HTR-8/SVneo (cell line): Measurements from ENCODE around the gene NEDD4.
"Not testable (repeated sequence)": the region's sequence is repeated elsewhere in the genome, so short reads cannot be mapped to it uniquely, and the experiment has no call there.

ENCODE experiments used
- DNase-seq: peaks from one replicate; pipeline ENCODE4 v3.0.0; 2011; ENCODE audit warnings: low spot score, mixed read lengths; ENCODE audit not compliant: insufficient read length
- FAIRE-seq: peaks from 2 replicates; lab custom pipeline; 2011; peaks lifted over from hg19 to GRCh38; lab: Jason Lieb, UNC

Gene NEDD4

DNA sequence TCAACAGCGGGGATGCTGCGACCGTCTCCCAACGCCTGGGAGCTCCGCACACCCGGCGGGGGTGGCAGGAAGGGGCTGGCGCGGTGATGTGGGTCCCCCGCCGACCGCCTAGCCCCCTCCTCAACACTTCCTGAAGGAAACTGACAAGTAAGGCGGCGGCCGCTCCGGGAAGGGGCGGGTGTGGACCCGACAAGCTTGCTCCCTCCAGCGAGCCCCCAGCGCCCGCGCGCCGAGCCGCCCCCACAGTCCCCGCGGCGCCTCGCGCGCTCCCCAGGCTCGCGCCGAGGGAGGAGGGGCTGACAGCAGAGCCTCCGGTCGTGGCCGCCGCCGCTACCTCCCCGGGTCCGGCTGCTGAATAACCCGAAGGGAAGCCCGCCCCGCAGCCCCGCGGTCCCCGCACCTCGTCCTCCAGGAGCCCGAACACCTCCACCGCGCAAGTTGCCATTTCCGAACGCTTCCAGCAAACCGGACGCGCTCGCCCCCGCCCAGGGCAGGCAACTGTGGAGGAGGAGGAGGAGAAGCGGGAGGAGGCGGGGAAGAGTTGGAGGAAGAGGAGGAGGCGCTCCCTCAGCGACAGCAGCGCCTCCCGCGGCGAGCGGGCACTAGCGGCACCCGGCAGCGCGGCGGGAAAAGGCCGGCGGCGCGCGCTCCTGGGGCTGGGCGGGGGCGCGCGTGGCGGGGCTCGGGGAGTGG, at the start of gene NEDD4:
TSS of gene NEDD4 (minus strand) at position 502 of the 693 bp plus-strand sequence. CDS start at position 445, 57 bp downstream.
- FAIRE-seq: peak; percentile 72
- DNase-seq: peak; percentile 76

DNA sequence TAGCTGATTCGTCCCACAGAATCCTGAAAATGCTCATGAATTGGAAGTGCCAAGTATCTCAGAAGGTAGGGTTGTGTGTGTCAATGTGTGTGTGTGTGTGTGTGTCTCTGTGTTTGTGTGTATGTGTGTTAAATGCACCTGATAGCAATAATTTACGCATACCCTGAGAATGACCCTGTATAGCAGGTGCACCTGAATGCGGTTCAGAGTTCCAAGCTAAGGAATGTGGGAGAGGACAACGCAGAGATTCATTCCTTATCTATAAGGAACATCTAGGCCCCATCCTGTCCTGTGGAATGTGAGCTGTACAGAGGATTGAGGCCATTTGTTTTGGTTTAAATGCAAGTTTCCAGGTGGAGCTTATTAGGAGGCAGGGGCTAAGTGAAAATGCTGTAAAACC, 49.1 kb upstream of the NEDD4 start:
- no peak for FAIRE-seq
- DNase-seq: no peak

DNA sequence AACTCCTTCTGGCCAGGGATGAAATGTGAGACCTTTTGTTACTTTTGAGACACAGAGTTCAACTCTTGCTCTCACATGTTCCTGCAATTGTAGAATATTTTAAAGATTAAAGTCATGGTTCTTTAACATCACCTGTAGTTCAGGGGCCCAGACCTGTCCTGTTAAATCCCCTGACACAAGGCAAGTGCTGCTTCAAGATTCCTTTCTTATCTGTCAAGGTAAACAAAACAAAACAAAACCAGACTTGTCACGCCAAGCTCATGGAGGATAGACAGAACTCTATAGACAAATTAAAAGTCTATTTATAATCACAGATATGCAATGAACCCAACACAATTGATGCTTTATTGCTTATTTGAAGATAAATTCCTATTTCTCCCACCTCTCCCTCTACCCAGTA, 48.6 kb upstream of the NEDD4 start:
- no peak for FAIRE-seq
- no peak for DNase-seq

DNA sequence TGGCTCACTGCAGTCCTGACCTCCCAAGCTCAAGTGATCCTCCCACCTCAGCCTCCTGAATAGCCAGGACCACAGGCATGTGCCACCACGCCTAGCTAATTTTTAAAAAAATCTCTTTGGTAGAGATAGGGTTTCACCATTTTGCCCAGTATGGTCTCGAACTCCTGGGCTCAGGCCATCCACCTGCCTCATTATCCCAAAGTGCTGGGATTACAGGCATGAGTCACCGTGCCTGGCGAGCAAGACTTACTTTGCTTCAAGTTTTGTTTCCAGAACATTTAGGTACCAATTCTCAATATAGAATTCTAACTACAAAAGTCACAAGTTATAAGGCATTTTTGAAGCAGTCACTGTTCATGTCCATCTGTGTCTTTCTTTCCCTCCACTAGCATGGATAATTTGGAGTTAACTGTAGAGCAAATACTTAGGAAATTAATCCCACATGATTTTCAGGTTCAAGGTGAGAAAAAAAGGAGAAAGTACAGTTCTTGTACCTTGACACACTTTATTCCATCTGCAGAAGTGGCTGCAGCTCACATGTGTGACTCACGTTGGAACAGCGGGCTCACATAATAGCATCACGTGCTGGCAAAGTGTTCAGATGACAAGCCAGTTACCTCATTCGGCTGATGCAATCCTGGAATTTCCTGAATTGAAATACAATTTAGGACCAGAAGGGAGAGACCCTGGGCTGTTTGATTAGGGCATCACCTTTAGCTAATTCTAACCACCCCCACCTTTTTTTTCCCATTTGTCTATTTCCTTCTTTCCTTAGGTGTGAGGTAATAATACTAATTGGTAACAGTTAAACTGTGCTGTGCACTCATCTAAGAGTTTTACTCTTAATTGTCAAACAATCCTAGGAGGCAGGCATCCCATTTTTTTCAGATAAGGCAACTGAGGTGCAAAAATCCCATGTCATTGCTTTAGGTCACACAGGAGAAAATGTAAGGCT, 46.9 kb upstream of the NEDD4 start:
- FAIRE-seq (peak; percentile 90), DNase-seq (peak; percentile 60)

- FAIRE-seq: no peak
- no peak for DNase-seq
These were observed 45.3 kb upstream of the NEDD4 start for GRCh38 chr15:56038707-56039106.

DNA sequence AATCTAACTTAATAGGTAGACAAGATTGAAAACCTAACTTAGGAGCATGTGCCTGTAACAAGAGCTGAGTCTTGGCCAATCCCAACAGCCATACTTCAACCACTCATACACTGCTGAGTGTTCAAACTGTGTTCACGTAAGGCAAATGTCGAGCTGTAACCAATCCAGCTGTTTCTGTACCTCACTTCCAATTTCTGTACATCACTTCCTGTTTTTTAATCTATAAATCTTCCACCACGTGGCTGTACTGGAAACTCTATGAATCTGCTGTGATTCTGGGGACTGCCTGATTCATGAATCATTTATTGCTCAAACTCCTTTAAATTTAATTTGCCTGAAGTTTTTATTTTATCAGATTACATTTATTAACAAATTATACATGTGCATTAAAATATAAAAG, 44.6 kb upstream of the NEDD4 start:
- DNase-seq: no peak
- FAIRE-seq: no peak

DNA sequence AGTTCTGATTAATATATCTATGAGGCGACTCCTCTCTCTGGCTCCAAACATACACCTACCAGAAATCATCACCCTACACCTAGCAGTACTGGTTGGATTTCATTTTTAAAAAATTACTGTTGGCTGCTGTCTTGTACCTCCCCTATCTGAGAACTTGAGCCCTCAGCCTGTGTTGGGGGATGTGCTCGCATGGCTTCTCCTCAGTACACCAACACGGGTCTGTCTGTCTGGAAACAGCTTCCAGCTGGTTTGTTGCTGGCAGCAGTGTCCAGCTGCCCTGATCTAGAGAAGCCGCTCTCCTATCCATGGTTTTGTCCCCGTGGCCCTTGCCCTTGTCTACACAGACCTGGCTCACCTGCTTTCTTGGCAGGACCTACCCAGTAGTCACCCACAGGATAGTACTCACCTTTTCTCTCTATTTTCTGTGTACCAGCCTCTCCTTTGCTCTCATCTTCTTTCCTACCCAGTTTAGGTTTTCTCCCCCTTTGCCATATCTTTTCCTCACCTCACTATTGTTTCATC, 43.2 kb upstream of the NEDD4 start:
- FAIRE-seq: no peak
- DNase-seq: no peak

DNA sequence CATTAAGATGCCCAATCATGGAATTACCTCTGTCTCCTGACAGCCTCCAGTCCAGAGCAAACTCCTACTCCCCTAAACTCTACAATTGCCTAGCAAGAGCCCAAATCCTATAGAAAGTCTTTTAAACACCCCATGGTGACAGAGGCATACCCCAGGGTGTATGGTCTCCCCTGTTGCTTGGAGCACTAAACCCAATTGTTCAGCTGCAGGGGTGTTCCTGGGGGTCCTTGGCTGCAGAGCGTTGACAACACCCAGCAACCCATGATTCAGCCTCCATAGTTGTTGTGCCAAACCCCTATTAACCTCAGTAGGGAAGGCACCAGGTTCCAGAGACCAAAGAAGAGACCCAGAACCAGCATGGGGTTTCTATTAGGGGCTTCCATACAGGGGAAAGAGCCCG, 41.8 kb upstream of the NEDD4 start:
- DNase-seq (no peak), FAIRE-seq (no peak)

DNA sequence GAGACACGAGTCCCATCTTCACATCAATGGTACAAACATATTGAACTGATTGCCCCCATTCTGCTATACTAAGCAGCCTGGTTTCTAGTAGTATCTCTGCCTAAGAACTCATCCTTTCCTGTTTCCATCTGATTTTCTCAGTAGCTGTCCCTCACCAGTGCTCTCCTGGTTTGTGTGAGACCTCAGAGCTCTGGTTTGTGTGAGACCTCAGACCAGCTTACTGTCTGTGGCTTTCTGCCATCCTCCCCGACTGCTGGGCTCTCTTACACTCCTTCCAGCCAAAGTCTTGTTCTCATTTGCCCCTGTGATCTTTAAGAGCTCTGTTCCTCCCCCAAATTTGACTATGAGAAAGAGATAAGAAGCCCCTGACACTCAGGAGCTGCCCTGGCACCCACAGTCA, 41.1 kb upstream of the NEDD4 start:
- DNase-seq: no peak

DNA sequence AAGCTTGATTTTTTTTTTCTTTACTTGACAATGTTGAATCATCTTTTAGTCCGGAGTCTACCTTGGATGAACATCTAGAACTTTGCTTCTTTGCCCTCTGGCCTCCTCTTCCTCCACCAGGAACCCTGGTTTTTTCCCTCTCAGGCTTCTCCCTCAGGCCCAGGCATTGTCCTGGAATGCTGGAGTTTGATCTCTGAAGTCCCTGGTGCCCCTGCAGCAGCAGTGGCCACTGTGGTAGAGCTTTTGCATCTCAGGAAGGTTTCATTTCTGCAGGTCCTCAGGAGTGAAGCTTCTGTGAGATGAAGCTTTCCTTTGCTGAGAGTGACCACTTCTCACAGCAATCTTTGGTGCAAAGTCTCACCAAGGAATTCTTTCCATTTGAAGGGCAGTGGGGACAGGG, 39.0 kb upstream of the NEDD4 start:
- FAIRE-seq: no peak
- no peak for DNase-seq

More for the DNA sequence above, 41.1 kb upstream of the NEDD4 start:
- no peak for FAIRE-seq

GRCh38 chr15:56031836-56032235, 38.4 kb upstream of the NEDD4 start:
- DNase-seq (no peak), FAIRE-seq (no peak)

DNA sequence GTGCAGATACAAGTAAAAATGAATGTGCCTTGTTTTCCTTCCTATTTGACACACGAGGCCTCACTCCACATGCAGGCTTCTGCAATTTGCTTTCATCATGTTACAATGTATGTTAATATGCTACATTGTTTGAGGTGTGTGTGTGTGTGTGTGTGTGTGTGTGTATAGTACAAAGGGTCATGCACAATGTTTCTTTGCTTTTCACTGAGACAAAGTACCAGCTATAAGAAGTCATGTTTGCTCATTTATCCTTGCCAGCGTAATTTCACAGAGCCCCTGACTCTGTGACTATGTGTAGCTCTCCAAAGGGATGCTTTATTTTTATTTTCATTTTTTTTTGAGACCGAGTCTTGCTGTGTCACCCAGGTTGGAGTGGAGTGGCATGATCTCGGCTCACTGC, 38.0 kb upstream of the NEDD4 start:
- no peak for FAIRE-seq
- no peak for DNase-seq

- DNase-seq (no peak), FAIRE-seq (no peak)
These were observed 35.0 kb upstream of the NEDD4 start for GRCh38 chr15:56028430-56028829.

DNA sequence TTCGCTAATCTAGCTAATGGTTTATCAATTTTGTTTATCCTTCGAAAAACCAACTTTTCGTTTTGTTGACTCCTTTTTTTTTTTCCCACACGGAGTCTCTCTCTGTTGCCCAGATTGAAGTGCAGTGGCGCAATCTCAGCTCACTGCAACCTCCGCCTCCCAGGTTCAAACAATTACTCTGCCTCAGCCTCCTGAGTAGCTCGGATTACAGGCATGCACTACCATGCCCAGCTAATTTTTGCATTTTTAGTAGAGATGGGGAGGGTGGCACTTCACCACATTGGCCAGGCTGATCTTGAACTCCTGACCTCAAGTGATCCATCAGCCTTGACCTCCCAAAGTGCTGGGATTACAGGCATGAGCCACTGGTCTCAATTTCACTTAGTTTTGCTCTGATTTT, 29.7 kb upstream of the NEDD4 start:
- DNase-seq, FAIRE-seq: not testable (repeated sequence)

- FAIRE-seq (no peak), DNase-seq (no peak)
These were observed 26.5 kb upstream of the NEDD4 start for GRCh38 chr15:56019819-56020486.

GRCh38 chr15:56019060-56019793, 25.8 kb upstream of the NEDD4 start:
- FAIRE-seq: peak; percentile 76
- no peak for DNase-seq

- no peak for DNase-seq
- no peak for FAIRE-seq
These were observed 24.5 kb upstream of the NEDD4 start for GRCh38 chr15:56017920-56018319.

DNA sequence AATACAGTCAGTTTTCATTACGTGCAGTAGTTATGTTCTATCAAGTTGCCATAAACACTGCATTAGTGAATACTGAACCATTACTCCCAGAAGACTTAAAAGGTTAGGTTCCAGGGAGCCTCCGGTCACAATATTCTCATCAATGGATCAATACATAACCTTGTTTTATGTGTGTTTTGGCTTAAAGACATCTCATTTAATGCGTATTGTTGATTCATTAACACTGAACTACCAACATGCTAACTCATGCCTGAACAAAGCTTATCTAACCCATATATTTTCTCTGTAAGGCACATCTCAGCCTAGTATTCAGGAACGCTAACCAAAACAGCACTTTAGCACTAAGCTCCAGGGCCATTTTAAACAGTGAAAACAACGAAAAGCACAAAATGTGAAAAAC, 24.1 kb upstream of the NEDD4 start:
- FAIRE-seq: no peak
- DNase-seq: no peak

GRCh38 chr15:56016281-56016680, 22.9 kb upstream of the NEDD4 start:
- no peak for DNase-seq
- no peak for FAIRE-seq

GRCh38 chr15:56014677-56015076, 21.3 kb upstream of the NEDD4 start:
- DNase-seq (no peak), FAIRE-seq (no peak)
